A673 (cell line): ENCODE data around the gene DNAH8.

Experiments used
- CTCF ChIP-seq: fragments of 300-800, 200-600 bp; sonication (generic); conservative IDR thresholded peaks from 2 replicates; pipeline ENCODE4 v1.5.1; 2017; ENCODE audit warnings: low read depth, mild to moderate bottlenecking, antibody characterized with exemption, low read length, moderate library complexity, mixed read lengths
- EZH2 ChIP-seq: fragments of 200-600 bp; sonication (generic); IDR thresholded peaks from 2 replicates; pipeline ENCODE4 v1.6.1; 2017; ENCODE audit warnings: borderline replicate concordance, low read depth, mild to moderate bottlenecking, mixed read lengths, antibody characterized with exemption, low read length; ENCODE audit not compliant: poor library complexity, severe bottlenecking

- TF ChIP-seq CTCF: no peak
- no peak for TF ChIP-seq EZH2
Measured at GRCh38 chr6:38837101-38837500, 122.0 kb downstream of the DNAH8 start.
